ENCODE results near the gene ALKBH5. TPM values are rescaled to one million over a fixed set of nuclear protein-coding genes. Genes with fewer than 3 reads are reported as not detected.

ALKBH5 gene
- total and polyA plus RNA-seq, 9 of the 15 experiments (the other 6 are each of a cell fraction or from before 2014, with no cell fraction given) = 11.4 to 70.0 (median 47.4) TPM

DNA sequence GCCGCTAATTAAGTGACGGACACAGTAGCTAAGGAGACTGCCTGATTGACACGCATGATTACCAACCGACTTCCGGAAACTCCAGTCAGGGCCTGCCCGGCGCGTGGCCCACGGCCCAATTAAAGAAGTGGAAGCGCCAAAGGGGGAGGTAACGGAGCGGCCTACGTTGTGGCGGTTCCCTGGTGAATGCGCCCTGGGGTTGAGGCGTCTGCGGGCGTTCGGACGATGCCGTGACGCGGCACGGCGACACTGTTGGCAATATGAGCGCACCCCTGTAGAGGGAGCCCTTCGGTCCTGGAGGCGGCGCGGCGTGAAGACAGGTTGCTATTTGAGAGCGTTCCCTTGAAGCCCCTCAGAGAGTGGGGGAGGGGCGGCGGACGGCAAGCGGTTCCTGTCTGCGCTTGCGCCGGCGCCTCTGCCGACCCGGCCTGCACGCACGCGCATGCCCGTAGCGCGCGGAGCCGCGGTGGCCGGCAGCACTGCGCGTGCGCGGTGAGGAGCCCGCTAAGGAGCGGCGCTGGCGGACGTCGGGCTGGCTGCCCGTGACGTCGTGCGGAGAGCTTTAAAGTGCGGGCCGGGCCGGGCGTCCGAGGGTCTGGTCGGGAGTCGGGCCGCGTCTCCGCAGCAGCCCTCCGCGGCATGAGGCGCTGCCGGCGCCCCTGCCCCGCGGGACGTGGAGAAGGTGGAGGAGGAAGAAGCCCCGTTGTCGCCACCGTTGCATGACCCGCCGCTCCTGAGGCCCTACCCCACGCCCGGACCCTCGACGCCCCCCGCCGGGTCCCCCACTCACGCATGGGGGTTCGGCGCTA, at the start of gene ALKBH5 (continued):
- TF ChIP-seq, protein P1, sequence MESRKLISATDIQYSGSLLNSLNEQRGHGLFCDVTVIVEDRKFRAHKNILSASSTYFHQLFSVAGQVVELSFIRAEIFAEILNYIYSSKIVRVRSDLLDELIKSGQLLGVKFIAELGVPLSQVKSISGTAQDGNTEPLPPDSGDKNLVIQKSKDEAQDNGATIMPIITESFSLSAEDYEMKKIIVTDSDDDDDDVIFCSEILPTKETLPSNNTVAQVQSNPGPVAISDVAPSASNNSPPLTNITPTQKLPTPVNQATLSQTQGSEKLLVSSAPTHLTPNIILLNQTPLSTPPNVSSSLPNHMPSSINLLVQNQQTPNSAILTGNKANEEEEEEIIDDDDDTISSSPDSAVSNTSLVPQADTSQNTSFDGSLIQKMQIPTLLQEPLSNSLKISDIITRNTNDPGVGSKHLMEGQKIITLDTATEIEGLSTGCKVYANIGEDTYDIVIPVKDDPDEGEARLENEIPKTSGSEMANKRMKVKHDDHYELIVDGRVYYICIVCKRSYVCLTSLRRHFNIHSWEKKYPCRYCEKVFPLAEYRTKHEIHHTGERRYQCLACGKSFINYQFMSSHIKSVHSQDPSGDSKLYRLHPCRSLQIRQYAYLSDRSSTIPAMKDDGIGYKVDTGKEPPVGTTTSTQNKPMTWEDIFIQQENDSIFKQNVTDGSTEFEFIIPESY (CRISPR knock-in tag; IDR thresholded peaks at IDR 0.05) = no peak
- TF ChIP-seq ZKSCAN8 (CRISPR knock-in tag; IDR thresholded peaks at IDR 0.05) (no peak), ZFPM2 (CRISPR knock-in tag; IDR thresholded peaks at IDR 0.05) (no peak), NUFIP1 (IDR thresholded peaks at IDR 0.05; ENCODE audit: partially characterized antibody) (no peak), POLR2A (conservative IDR thresholded peaks at IDR 0.05) (peak; percentile 63; the same call in 1 of the 2 replicates), NR2C2 (CRISPR knock-in tag; IDR thresholded peaks at IDR 0.05) (no peak), NR2C2 (tag; IDR thresholded peaks at IDR 0.05) (peak; percentile 7; the same call in 1 of the 2 replicates), MCM2 (IDR thresholded peaks at IDR 0.05; ENCODE audit: low read depth) (no peak), ZNF699 (CRISPR knock-in tag; IDR thresholded peaks at IDR 0.05; ENCODE audit: insufficient replicate concordance) (no peak), SMARCC2 (IDR thresholded peaks at IDR 0.05; ENCODE audit: low read depth) (no peak), TEAD4 (IDR thresholded peaks at IDR 0.05; ENCODE audit: low read length) (no peak), TEAD4 (CRISPR knock-in tag; IDR thresholded peaks at IDR 0.05; ENCODE audit: borderline replicate concordance) (no peak)
- TF ChIP-seq, protein P2, sequence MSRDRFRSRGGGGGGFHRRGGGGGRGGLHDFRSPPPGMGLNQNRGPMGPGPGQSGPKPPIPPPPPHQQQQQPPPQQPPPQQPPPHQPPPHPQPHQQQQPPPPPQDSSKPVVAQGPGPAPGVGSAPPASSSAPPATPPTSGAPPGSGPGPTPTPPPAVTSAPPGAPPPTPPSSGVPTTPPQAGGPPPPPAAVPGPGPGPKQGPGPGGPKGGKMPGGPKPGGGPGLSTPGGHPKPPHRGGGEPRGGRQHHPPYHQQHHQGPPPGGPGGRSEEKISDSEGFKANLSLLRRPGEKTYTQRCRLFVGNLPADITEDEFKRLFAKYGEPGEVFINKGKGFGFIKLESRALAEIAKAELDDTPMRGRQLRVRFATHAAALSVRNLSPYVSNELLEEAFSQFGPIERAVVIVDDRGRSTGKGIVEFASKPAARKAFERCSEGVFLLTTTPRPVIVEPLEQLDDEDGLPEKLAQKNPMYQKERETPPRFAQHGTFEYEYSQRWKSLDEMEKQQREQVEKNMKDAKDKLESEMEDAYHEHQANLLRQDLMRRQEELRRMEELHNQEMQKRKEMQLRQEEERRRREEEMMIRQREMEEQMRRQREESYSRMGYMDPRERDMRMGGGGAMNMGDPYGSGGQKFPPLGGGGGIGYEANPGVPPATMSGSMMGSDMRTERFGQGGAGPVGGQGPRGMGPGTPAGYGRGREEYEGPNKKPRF (IDR thresholded peaks at IDR 0.05; ENCODE audit: low read depth, low read length) = no peak
- TF ChIP-seq, protein P3, sequence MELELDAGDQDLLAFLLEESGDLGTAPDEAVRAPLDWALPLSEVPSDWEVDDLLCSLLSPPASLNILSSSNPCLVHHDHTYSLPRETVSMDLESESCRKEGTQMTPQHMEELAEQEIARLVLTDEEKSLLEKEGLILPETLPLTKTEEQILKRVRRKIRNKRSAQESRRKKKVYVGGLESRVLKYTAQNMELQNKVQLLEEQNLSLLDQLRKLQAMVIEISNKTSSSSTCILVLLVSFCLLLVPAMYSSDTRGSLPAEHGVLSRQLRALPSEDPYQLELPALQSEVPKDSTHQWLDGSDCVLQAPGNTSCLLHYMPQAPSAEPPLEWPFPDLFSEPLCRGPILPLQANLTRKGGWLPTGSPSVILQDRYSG (tag; conservative IDR thresholded peaks at IDR 0.05; ENCODE audit: low read depth) = no peak
- TF ChIP-seq, protein P4, sequence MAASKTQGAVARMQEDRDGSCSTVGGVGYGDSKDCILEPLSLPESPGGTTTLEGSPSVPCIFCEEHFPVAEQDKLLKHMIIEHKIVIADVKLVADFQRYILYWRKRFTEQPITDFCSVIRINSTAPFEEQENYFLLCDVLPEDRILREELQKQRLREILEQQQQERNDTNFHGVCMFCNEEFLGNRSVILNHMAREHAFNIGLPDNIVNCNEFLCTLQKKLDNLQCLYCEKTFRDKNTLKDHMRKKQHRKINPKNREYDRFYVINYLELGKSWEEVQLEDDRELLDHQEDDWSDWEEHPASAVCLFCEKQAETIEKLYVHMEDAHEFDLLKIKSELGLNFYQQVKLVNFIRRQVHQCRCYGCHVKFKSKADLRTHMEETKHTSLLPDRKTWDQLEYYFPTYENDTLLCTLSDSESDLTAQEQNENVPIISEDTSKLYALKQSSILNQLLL (CRISPR knock-in tag; IDR thresholded peaks at IDR 0.05; ENCODE audit: borderline replicate concordance) = no peak
- TF ChIP-seq, protein P5, sequence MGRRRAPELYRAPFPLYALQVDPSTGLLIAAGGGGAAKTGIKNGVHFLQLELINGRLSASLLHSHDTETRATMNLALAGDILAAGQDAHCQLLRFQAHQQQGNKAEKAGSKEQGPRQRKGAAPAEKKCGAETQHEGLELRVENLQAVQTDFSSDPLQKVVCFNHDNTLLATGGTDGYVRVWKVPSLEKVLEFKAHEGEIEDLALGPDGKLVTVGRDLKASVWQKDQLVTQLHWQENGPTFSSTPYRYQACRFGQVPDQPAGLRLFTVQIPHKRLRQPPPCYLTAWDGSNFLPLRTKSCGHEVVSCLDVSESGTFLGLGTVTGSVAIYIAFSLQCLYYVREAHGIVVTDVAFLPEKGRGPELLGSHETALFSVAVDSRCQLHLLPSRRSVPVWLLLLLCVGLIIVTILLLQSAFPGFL (CRISPR knock-in tag; IDR thresholded peaks at IDR 0.05) = no peak
